ENCODE results near the gene SUGP2. TPM values are rescaled to one million over a fixed set of nuclear protein-coding genes. Genes with fewer than 3 reads are reported as not detected.

The SUGP2 gene
- total RNA-seq, 5 donors from 2014 or later (not counting 1 experiment from before 2014, with no cell fraction given): 114 to 139 (median 119) TPM

DNA sequence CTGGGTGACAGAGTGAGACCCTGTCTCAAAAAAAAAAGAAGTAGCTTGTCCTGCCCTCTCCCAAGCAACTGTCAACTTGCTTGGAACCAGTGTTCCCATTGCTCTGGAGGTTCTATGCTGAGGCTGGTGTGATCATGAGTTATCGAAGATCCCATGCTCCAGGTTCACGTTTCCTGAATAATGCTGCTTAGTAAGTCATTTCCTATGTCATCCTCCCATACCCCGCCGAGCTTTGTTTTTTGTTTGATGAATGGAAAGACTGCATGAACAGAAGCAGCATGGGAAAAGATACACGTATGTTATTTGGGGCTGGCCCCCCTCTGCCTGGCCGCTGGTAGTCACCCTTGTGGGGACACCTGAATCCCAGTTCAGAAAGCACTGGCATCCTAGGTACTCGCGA, 41.8 kb upstream of the SUGP2 start:
- no peak overlapping the region for H3K27ac ChIP-seq (ENCODE audit: low read length)
- H3K27ac Mint-ChIP-seq: no peak overlapping the region
- H3K9me3 ChIP-seq: no peaks in the 10 kb centered on the region
- peaks cover 24 to 46% (median 27%) of the 10 kb centered on the region in 3 donors for H3K4me1 Mint-ChIP-seq
- DNase-seq (no peak), ATAC-seq (replicated peaks in 1 of 4) (no peak)
- WGBS (ENCODE audit: insufficient coverage): 95% methylated on average over 4 of the region's 8 CpGs
- CTCF ChIA-PET: no interaction called here
- H3K4me1 ChIP-seq (ENCODE audit: control insufficient read depth in 1 of 2, extremely low read depth in 1 of 2, insufficient read depth in 2 of 2, low read length in 2 of 2): no peaks in the 10 kb centered on the region
- peaks cover 5 to 19% of the 10 kb centered on the region in 2 donors for H3K36me3 ChIP-seq (ENCODE audit: control insufficient read depth in 2 of 2, extremely low read depth in 1 of 2, insufficient read depth in 1 of 2, low read length in 1 of 2)
- POLR2A ChIA-PET: no interaction called here
- no peaks in the 10 kb centered on the region for H3K27me3 ChIP-seq (replicated peaks in 1 of 2; ENCODE audit: control insufficient read depth in 2 of 2, extremely low read depth in 1 of 2, insufficient read depth in 2 of 2, low read length in 1 of 2)
- H3K4me3 Mint-ChIP-seq: no peak overlapping the region
- no peaks in the 10 kb centered on the region for H3K27me3 Mint-ChIP-seq
- H3K36me3 Mint-ChIP-seq: peaks cover 24% of the 10 kb centered on the region
- no peaks in the 10 kb centered on the region for H3K9me3 Mint-ChIP-seq
- no peak overlapping the region for H3K4me3 ChIP-seq (ENCODE audit: control insufficient read depth in 1 of 2, extremely low read depth in 1 of 2, low read length in 1 of 2)

DNA sequence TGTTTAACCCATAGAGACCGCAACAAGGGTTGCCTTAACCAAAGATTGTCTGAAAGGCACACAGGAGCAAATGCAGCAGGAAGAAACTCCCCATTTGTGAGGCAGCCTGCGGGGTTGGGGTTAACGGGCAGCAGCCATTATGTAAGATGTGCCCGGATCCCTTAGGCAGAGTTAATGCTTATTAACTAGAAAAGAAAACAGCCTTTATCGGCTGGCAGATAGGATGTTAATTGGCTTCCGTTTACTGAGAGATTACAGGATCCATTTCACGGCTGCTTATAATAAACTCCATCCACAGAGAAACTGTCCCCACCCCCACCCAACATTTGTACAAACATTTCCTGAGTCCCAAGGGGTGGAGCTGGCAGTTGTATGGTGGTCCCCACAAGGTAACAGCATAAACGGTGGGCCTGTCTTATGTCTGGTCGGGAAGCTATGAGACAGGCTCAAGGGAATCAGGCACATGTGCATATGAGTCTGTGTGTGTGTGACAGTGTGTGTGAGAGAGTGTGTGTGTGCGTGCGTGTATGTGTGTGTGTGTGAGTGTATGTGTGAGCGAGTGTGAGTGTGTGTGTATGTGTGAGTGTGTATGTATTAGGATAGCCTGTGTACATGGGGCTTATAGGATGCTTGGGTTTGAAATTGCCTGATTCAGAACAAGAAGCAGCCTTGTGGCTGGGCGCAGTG, 41.0 kb upstream of the SUGP2 start:
- no peak overlapping the region for H3K4me3 Mint-ChIP-seq
- ChIA-PET POLR2A (interaction anchor here (0.6 to 0.7 kb wide), 3 partner anchors 156 to 1950 kb away, joined by 5 to 9 read pairs (median 5); no protein-coding TSS in a partner anchor), CTCF (no interaction called here)
- no peak for DNase-seq
- no peak for ATAC-seq (replicated peaks in 1 of 4)
- no peak overlapping the region for H3K27ac Mint-ChIP-seq
- H3K36me3 ChIP-seq (ENCODE audit: control insufficient read depth in 2 of 2, extremely low read depth in 1 of 2, insufficient read depth in 1 of 2, low read length in 1 of 2): peaks cover 5 to 19% of the 10 kb centered on the region in 2 donors
- 88% methylated on average over 7 of the region's 13 CpGs for WGBS (ENCODE audit: insufficient coverage)
- no peak overlapping the region for H3K4me3 ChIP-seq (ENCODE audit: control insufficient read depth in 1 of 2, extremely low read depth in 1 of 2, low read length in 1 of 2)
- H3K4me1 ChIP-seq (ENCODE audit: control insufficient read depth in 1 of 2, extremely low read depth in 1 of 2, insufficient read depth in 2 of 2, low read length in 2 of 2): peaks cover 0 to 5% of the 10 kb centered on the region in 2 experiments
- no peak overlapping the region for H3K27ac ChIP-seq (ENCODE audit: low read length)
- H3K9me3 ChIP-seq: no peaks in the 10 kb centered on the region
- peaks cover 30 to 45% (median 31%) of the 10 kb centered on the region in 3 donors for H3K4me1 Mint-ChIP-seq
- no peaks in the 10 kb centered on the region for H3K27me3 Mint-ChIP-seq
- H3K9me3 Mint-ChIP-seq: no peaks in the 10 kb centered on the region
- peaks cover 24% of the 10 kb centered on the region for H3K36me3 Mint-ChIP-seq
- H3K27me3 ChIP-seq (replicated peaks in 1 of 2; ENCODE audit: control insufficient read depth in 2 of 2, extremely low read depth in 1 of 2, insufficient read depth in 2 of 2, low read length in 1 of 2): no peaks in the 10 kb centered on the region

DNA sequence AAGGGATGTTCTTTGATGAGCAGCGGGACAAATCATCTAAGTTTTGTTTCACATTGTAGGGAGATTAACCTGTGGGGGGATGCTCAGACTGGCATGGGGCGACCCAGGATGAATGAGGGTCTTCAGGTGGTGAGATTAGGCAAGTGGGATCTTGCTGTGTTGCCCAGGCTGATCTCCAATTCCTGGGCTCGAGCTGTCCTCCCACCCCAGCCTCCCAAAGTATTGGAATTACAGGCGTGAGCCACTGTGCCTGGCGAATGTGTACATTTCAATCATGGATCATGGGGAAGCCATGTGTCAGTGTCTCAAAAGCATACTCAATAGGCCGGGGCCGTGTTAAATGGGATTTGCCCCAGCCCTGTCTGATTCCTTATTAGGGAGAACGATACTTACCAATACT, 38.6 kb upstream of the SUGP2 start:
- DNase-seq: no peak
- H3K27me3 ChIP-seq (replicated peaks in 1 of 2; ENCODE audit: control insufficient read depth in 2 of 2, extremely low read depth in 1 of 2, insufficient read depth in 2 of 2, low read length in 1 of 2): no peaks in the 10 kb centered on the region
- H3K9me3 ChIP-seq: no peaks in the 10 kb centered on the region
- no peak overlapping the region for H3K4me3 ChIP-seq (ENCODE audit: control insufficient read depth in 1 of 2, extremely low read depth in 1 of 2, low read length in 1 of 2)
- Mint-ChIP-seq H3K27ac (no peak overlapping the region), H3K4me3 (no peak overlapping the region), H3K36me3 (peaks cover 21% of the 10 kb centered on the region), H3K9me3 (no peaks in the 10 kb centered on the region), H3K27me3 (no peaks in the 10 kb centered on the region), H3K4me1 (peaks cover 41 to 54% (median 45%) of the 10 kb centered on the region in 3 donors)
- 98% methylated on average over 6 of the region's 8 CpGs for WGBS (ENCODE audit: insufficient coverage)
- POLR2A ChIA-PET: no interaction called here
- H3K36me3 ChIP-seq (ENCODE audit: control insufficient read depth in 2 of 2, extremely low read depth in 1 of 2, insufficient read depth in 1 of 2, low read length in 1 of 2): peaks cover 3 to 15% of the 10 kb centered on the region in 2 donors
- CTCF ChIA-PET: no interaction called here
- peaks cover 2 to 28% of the 10 kb centered on the region in 2 experiments for H3K4me1 ChIP-seq (ENCODE audit: control insufficient read depth in 1 of 2, extremely low read depth in 1 of 2, insufficient read depth in 2 of 2, low read length in 2 of 2)
- ATAC-seq (replicated peaks in 1 of 4): no peak
- no peak overlapping the region for H3K27ac ChIP-seq (ENCODE audit: low read length)

DNA sequence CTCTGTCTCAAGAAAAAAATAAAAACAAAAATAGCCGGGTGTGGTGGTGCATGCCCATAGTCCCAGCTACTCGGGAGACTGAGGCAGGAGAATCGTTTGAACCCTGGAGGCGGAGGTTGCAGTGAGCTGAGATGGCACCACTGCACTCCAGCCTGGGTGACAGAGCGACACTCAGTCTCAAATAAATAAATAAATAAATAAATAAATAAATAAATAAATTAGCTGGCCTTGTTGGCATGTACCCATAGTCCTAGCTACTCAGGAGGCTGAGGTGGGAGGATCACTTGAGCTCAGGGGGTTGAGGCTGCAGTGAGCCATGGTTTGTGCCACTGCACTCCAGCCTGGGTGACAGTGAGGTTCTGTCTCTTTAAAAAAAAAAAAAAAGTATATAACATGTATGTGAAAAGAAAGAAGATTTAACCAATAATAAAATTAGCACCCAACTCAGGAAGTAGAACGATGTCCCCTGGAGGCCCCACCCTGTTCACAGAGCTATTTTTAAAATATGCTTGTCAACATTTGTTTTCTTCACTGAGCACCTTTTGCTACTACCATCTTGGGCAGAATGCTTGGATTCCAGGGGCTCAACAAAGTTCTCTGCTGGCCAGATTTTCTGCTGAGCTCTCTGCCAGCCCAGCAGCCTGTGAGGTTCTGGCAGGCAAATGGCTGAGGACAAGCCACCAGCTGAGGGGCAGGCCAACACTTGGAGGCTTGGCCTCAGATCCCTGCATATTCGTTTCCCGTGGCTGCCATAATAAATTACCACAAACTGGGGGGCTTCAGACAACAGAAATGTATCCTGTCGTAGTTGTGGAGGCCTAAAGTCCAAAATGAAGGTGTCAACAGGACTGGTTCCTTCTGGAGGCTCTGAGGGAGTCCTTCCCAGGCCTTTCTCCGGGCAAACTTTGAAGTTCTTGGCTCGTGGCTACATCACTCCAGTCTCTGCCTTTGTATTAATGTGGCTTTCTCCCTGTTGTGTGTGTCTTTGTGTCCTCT, 35.6 kb upstream of the SUGP2 start:
- Histone ChIP-seq H3K27ac (ENCODE audit: low read length) (peak overlapping the region; percentile 63), H3K36me3 (ENCODE audit: control insufficient read depth in 2 of 2, extremely low read depth in 1 of 2, insufficient read depth in 1 of 2, low read length in 1 of 2) (peaks cover 2% of the 10 kb centered on the region in 2 donors), H3K9me3 (no peaks in the 10 kb centered on the region), H3K4me3 (ENCODE audit: control insufficient read depth in 1 of 2, extremely low read depth in 1 of 2, low read length in 1 of 2) (no peak overlapping the region), H3K4me1 (ENCODE audit: control insufficient read depth in 1 of 2, extremely low read depth in 1 of 2, insufficient read depth in 2 of 2, low read length in 2 of 2) (peaks cover 7 to 56% of the 10 kb centered on the region in 2 experiments), H3K27me3 (replicated peaks in 1 of 2; ENCODE audit: control insufficient read depth in 2 of 2, extremely low read depth in 1 of 2, insufficient read depth in 2 of 2, low read length in 1 of 2) (no peaks in the 10 kb centered on the region)
- Mint-ChIP-seq H3K9me3 (no peaks in the 10 kb centered on the region), H3K36me3 (peaks cover 7% of the 10 kb centered on the region), H3K27ac (peak overlapping the region; percentile 74 to 75), H3K4me3 (peak overlapping the region in 2 of 3 donors; percentile 25 to 27), H3K4me1 (peaks cover 47 to 65% (median 52%) of the 10 kb centered on the region in 3 donors), H3K27me3 (no peaks in the 10 kb centered on the region)
- peak in 1 of 35 experiments; percentile 20 for DNase-seq
- CTCF ChIA-PET: interaction anchor here in 1 of 2 donors (0.6 to 0.8 kb wide), 3 partner anchors 421 to 1321 kb away, joined by 4 to 5 read pairs (median 4); no protein-coding TSS in a partner anchor
- WGBS (ENCODE audit: insufficient coverage): 88% methylated on average over 4 of the region's 11 CpGs
- POLR2A ChIA-PET: interaction anchor here in 1 of 2 donors (0.7 kb wide), 2 partner anchors 247 to 328 kb away, joined by 3 to 4 read pairs; no protein-coding TSS in a partner anchor
- ATAC-seq (replicated peaks in 1 of 4): no peak

DNA sequence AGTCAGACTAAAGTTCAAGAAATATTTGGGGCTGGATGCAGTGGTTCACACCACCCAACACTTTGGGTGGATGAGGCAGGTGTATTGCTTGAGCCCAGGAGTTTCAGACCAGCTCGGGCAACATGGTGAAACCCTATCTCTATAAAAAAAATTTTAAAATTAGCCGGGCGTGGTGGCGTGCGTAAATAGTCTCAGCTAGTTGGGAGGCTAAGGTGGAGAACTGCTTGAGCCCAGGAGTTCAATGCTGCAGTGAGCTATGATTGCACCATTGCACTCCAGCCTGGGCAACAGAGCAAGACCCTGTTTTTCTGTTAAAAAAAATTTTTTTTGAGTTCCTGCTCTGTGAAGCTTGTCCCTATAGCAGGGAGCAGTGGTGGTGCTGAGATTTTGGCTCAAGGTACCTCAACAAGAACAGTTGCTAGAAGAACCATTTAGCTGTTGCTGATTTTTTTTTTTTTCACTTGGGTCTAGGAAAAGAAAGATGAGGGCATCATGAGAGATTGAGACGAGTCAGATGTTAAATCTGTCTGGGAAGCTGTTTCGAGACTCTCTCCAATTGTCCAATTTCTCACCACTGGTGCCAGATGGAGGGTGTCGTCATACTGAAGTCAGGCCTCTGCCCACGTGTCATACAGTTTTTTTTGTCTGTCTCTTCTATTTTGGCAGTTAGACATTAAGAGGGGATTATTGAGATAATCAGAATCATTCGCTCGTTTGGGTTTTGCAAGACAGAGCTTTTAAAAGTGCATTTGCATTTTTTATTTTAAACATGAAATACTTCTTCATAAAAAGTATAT, 34.2 kb upstream of the SUGP2 start:
- DNase-seq (no peak), ATAC-seq (replicated peaks in 1 of 4) (no peak)
- peaks cover 7% of the 10 kb centered on the region for H3K36me3 Mint-ChIP-seq
- H3K27ac Mint-ChIP-seq: peak overlapping the region; percentile 24 to 41
- peak overlapping the region in 1 of 3 donors; percentile 20 for H3K4me3 Mint-ChIP-seq
- Histone ChIP-seq H3K36me3 (ENCODE audit: control insufficient read depth in 2 of 2, extremely low read depth in 1 of 2, insufficient read depth in 1 of 2, low read length in 1 of 2) (no peaks in the 10 kb centered on the region), H3K27me3 (replicated peaks in 1 of 2; ENCODE audit: control insufficient read depth in 2 of 2, extremely low read depth in 1 of 2, insufficient read depth in 2 of 2, low read length in 1 of 2) (no peaks in the 10 kb centered on the region), H3K27ac (ENCODE audit: low read length) (no peak overlapping the region), H3K9me3 (no peaks in the 10 kb centered on the region), H3K4me3 (ENCODE audit: control insufficient read depth in 1 of 2, extremely low read depth in 1 of 2, low read length in 1 of 2) (no peak overlapping the region), H3K4me1 (ENCODE audit: control insufficient read depth in 1 of 2, extremely low read depth in 1 of 2, insufficient read depth in 2 of 2, low read length in 2 of 2) (peaks cover 11 to 63% of the 10 kb centered on the region in 2 experiments)
- H3K4me1 Mint-ChIP-seq: peaks cover 45 to 64% (median 48%) of the 10 kb centered on the region in 3 donors
- ChIA-PET CTCF (no interaction called here), POLR2A (no interaction called here)
- H3K27me3 Mint-ChIP-seq: no peaks in the 10 kb centered on the region
- H3K9me3 Mint-ChIP-seq: no peaks in the 10 kb centered on the region
- 96% methylated on average over 4 of the region's 11 CpGs for WGBS (ENCODE audit: insufficient coverage)
